H9 (cell line): Measurements from ENCODE around the gene UCP1. TPM values are rescaled to one million over a fixed set of nuclear protein-coding genes. Genes with fewer than 3 reads are reported as not detected.

Source experiments
- DNase-seq: peaks from one replicate; pipeline ENCODE4 v3.0.0-alpha.2; 2017
- H2AFZ ChIP-seq: one replicate; pipeline ENCODE4 v1.6.1; 2013; ENCODE audit warnings: mild to moderate bottlenecking, low read length, control low read depth, moderate library complexity
- H2AK5ac ChIP-seq: 2 replicates; pipeline ENCODE4 v1.6.1; 2013; ENCODE audit warnings: low read length, control low read depth, mixed read lengths; ENCODE audit not compliant: insufficient read length
- H2BK120ac ChIP-seq: one replicate; pipeline ENCODE4 v1.6.1; 2013; ENCODE audit warnings: low read depth, mild to moderate bottlenecking, low read length, control low read depth, inconsistent platforms; ENCODE audit not compliant: poor library complexity, severe bottlenecking
- H2BK12ac ChIP-seq: 2 replicates; pipeline ENCODE4 v1.6.1; 2013; ENCODE audit warnings: low read length, control low read depth, mixed read lengths, low read depth; ENCODE audit not compliant: insufficient read length
- H2BK15ac ChIP-seq: 2 replicates; pipeline ENCODE4 v1.6.1; 2013; ENCODE audit warnings: low read depth, low read length, control low read depth
- H2BK20ac ChIP-seq: one replicate; pipeline ENCODE4 v1.6.1; 2013; ENCODE audit warnings: low read depth, mild to moderate bottlenecking, low read length, control low read depth, inconsistent platforms; ENCODE audit not compliant: poor library complexity, severe bottlenecking
- H2BK5ac ChIP-seq: 2 replicates; pipeline ENCODE4 v1.6.1; 2013; ENCODE audit warnings: low read length, control low read depth, mixed read lengths; ENCODE audit not compliant: insufficient read length
- H3K14ac ChIP-seq: 2 replicates; pipeline ENCODE4 v1.6.1; 2013; ENCODE audit warnings: low read length, control low read depth; ENCODE audit not compliant: insufficient read depth
- H3K18ac ChIP-seq: 2 replicates; pipeline ENCODE4 v1.6.1; 2013; ENCODE audit warnings: low read depth, mild to moderate bottlenecking, mixed read lengths, low read length, control low read depth; ENCODE audit not compliant: insufficient read length
- H3K23ac ChIP-seq: 2 replicates; pipeline ENCODE4 v1.6.1; 2013; ENCODE audit warnings: low read length, control low read depth, mixed read lengths, low read depth; ENCODE audit not compliant: insufficient read length
- H3K23me2 ChIP-seq: 2 replicates; pipeline ENCODE4 v1.6.1; 2013; ENCODE audit warnings: low read depth, mild to moderate bottlenecking, mixed read lengths, low read length, control low read depth; ENCODE audit not compliant: insufficient read length, poor library complexity, severe bottlenecking
- H3K27ac ChIP-seq: 2 replicates; pipeline ENCODE4 v1.5.1; 2013; ENCODE audit warnings: low read length, control low read depth, mixed read lengths, low read depth; ENCODE audit not compliant: insufficient read length
- H3K27me3 ChIP-seq: 2 replicates; pipeline ENCODE4 v1.6.1; 2013; ENCODE audit warnings: low read length, control low read depth, inconsistent platforms; ENCODE audit not compliant: insufficient read depth
- H3K4ac ChIP-seq: 2 replicates; pipeline ENCODE4 v1.6.1; 2013; ENCODE audit warnings: low read depth, mild to moderate bottlenecking, control low read depth, inconsistent platforms, low read length, moderate library complexity
- H3K4me1 ChIP-seq: 2 replicates; pipeline ENCODE4 v1.6.1; 2013; ENCODE audit warnings: low read length, control low read depth, inconsistent platforms; ENCODE audit not compliant: insufficient read depth
- H3K4me2 ChIP-seq: 2 replicates; pipeline ENCODE4 v1.6.1; 2013; ENCODE audit warnings: low read length, control low read depth, mixed read lengths; ENCODE audit not compliant: insufficient read length, insufficient read depth
- H3K56ac ChIP-seq: 2 replicates; pipeline ENCODE4 v1.6.1; 2013; ENCODE audit warnings: low read depth, mild to moderate bottlenecking, mixed read lengths, low read length, control low read depth; ENCODE audit not compliant: insufficient read length
- H3K79me1 ChIP-seq: 2 replicates; pipeline ENCODE4 v1.6.1; 2013; ENCODE audit warnings: low read depth, mild to moderate bottlenecking, moderate library complexity, low read length, control low read depth, inconsistent platforms; ENCODE audit not compliant: insufficient read depth, poor library complexity, severe bottlenecking
- H3K79me2 ChIP-seq: 2 replicates; pipeline ENCODE4 v1.6.1; 2013; ENCODE audit warnings: low read length, control low read depth, inconsistent platforms; ENCODE audit not compliant: insufficient read depth
- H3K9ac ChIP-seq: 2 replicates; pipeline ENCODE4 v1.6.1; 2013; ENCODE audit warnings: low read length, control low read depth, mixed read lengths; ENCODE audit not compliant: insufficient read length; ENCODE audit errors: extremely low read depth
- H3K9me3 ChIP-seq: one replicate; pipeline ENCODE4 v1.6.1; 2013; ENCODE audit warnings: low read depth, low read length, inconsistent platforms; ENCODE audit not compliant: control insufficient read depth
- H3T11ph ChIP-seq: one replicate; pipeline ENCODE4 v1.6.1; 2013; ENCODE audit warnings: mild to moderate bottlenecking, low read length, control low read depth, inconsistent platforms
- H4K20me1 ChIP-seq: one replicate; pipeline ENCODE4 v1.6.1; 2013; ENCODE audit not compliant: control insufficient read depth, insufficient read length, insufficient read depth
- H4K5ac ChIP-seq: 2 replicates; pipeline ENCODE4 v1.6.1; 2013; ENCODE audit warnings: low read depth, mild to moderate bottlenecking, mixed read lengths, low read length, control low read depth; ENCODE audit not compliant: insufficient read length
- H4K8ac ChIP-seq: replicated peaks from 2 replicates; pipeline ENCODE4 v1.6.1; 2013; ENCODE audit warnings: low read length, control low read depth, mixed read lengths, low read depth; ENCODE audit not compliant: insufficient read length
- H4K91ac ChIP-seq: 2 replicates; pipeline ENCODE4 v1.6.1; 2013; ENCODE audit warnings: low read depth, mild to moderate bottlenecking, moderate library complexity, mixed read lengths, low read length, control low read depth; ENCODE audit not compliant: insufficient read length
- H3K27ac Mint-ChIP-seq, 3 experiments: 2 replicates in 2 of 3; 3 replicates in 1 of 3; pipeline ENCODE4 v1.8.0; 2020 to 2021; ENCODE audit warnings: mixed read lengths in 3 of 3, mild to moderate bottlenecking in 1 of 3, moderate library complexity in 1 of 3
- H3K27me3 Mint-ChIP-seq: 2 replicates; pipeline ENCODE4 v1.8.0; 2021; ENCODE audit warnings: low read depth, mild to moderate bottlenecking, moderate library complexity, mixed read lengths
- H3K36me3 Mint-ChIP-seq, 3 experiments: 2 replicates in 2 of 3; 3 replicates in 1 of 3; pipeline ENCODE4 v1.8.0; 2020 to 2021; ENCODE audit warnings: low read depth in 3 of 3, mixed read lengths in 3 of 3; ENCODE audit not compliant: insufficient read depth in 1 of 3
- H3K4me1 Mint-ChIP-seq, 2 experiments: 2 replicates each; pipeline ENCODE4 v1.8.0; 2020; ENCODE audit warnings: mixed read lengths in 2 of 2
- H3K4me3 Mint-ChIP-seq, 2 experiments: 2 replicates in 1 of 2; 3 replicates in 1 of 2; pipeline ENCODE4 v1.8.0; 2020 to 2021; ENCODE audit warnings: mild to moderate bottlenecking in 2 of 2, mixed read lengths in 2 of 2, moderate library complexity in 1 of 2
- H3K9me3 Mint-ChIP-seq, 2 experiments: 2 replicates in 1 of 2; 3 replicates in 1 of 2; pipeline ENCODE4 v1.8.0; 2020; ENCODE audit warnings: mild to moderate bottlenecking in 2 of 2, mixed read lengths in 2 of 2, moderate library complexity in 1 of 2
- CTCF ChIP-seq: fragments of 200-600 bp; sonication (generic); conservative IDR thresholded peaks from 3 replicates; pipeline ENCODE4 v1.8.0; 2021; ENCODE audit warnings: antibody characterized with exemption, mild to moderate bottlenecking
- WGBS: extraction: QIAGEN DNeasy Blood & Tissue Kit; methylation state at CpG from one replicate; pipeline ENCODE4 v1.1.7; 2013; ENCODE audit warnings: missing lambda C conversion rate, low lambda C conversion rate, mixed read lengths; ENCODE audit not compliant: insufficient read length; ENCODE audit errors: extremely low coverage; 5-methylcytosine and 5-hydroxymethylcytosine counted together
- total RNA-seq: library from RNA; stranded (reverse); gene quantifications from 2 replicates; pipeline ENCODE4 v1.2.1, GENCODE V29; 2021

UCP1 gene
- total RNA-seq, 1 experiment from 2014 or later: not detected

GRCh38 chr4:140595065-140595464, 26.3 kb upstream of the UCP1 start:
- Mint-ChIP-seq H3K27me3 (peaks cover 12% of the 10 kb centered on the region), H3K4me3 (no peak overlapping the region), H3K4me1 (peaks cover 0 to 3% of the 10 kb centered on the region in 2 experiments; a peak in 1 of 4 replicates), H3K9me3 (peaks cover 2% of the 10 kb centered on the region in 2 experiments; a peak in 2 of 5 replicates), H3K27ac (no peak overlapping the region), H3K36me3 (no peaks in the 10 kb centered on the region)
- H2AK5ac ChIP-seq: no peak overlapping the region
- no peak overlapping the region for H2BK20ac ChIP-seq
- peak; percentile 84 for TF ChIP-seq CTCF
- no peak overlapping the region for H3K18ac ChIP-seq
- DNase-seq: peak; percentile 77
- H3K79me1 ChIP-seq: no peaks in the 10 kb centered on the region
- H3K4me1 ChIP-seq: no peaks in the 10 kb centered on the region
- H3K27ac ChIP-seq: no peak overlapping the region
- H2BK120ac ChIP-seq: no peak overlapping the region
- H3K9me3 ChIP-seq: no peaks in the 10 kb centered on the region
- H2BK5ac ChIP-seq: no peak overlapping the region
- no peak overlapping the region for H2AFZ ChIP-seq
- H3K79me2 ChIP-seq: no peaks in the 10 kb centered on the region
- H2BK15ac ChIP-seq: no peak overlapping the region
- H3K56ac ChIP-seq: no peak overlapping the region
- no peak overlapping the region for H2BK12ac ChIP-seq
- no peaks in the 10 kb centered on the region for H3K23me2 ChIP-seq
- no peak overlapping the region for H3T11ph ChIP-seq
- H4K91ac ChIP-seq: no peak overlapping the region
- H3K4me2 ChIP-seq: no peak overlapping the region
- H4K5ac ChIP-seq: no peak overlapping the region
- H3K27me3 ChIP-seq: no peaks in the 10 kb centered on the region
- no peak overlapping the region for H3K4ac ChIP-seq
- H4K20me1 ChIP-seq: no peaks in the 10 kb centered on the region
- WGBS: no CpG with 5 or more reads among the region's 1 CpG
- no peak overlapping the region for H3K23ac ChIP-seq
- no peak overlapping the region for H3K9ac ChIP-seq
- H3K14ac ChIP-seq: no peak overlapping the region
- no peak overlapping the region for H4K8ac ChIP-seq
